ENCODE data around the gene DNAJC27.

Gene DNAJC27

DNA sequence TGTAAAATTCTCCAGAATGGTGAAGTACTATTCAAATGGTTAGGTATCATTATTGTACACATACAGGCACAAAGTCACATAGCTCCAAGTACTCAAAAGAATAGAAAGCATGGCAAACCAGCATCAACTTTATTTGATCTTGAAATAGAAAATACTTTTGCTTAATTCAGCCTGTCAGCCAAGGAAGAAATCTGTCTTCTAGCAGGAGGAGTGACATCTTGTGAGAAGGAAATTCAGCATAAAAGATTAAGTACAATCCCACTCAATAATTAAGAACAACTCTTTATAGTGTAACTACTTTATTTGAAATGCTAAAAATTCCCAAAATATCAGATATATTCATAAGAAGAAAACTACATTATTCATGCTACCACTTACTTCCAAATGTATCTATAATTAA lies 15.8 kb downstream of the DNAJC27 start:
- Histone ChIP-seq H3K9me3 (no peaks in the 10 kb centered on the region), H3K36me3 (peaks cover 40% of the 10 kb centered on the region), H3K4me1 (ENCODE audit: control insufficient read depth in 1 of 2, insufficient read depth in 1 of 2, low read depth in 1 of 2, low read length in 1 of 2) (no peaks in the 10 kb centered on the region), H3K27ac (no peak overlapping the region), H3K4me3 (ENCODE audit: low read depth in 1 of 2, low read length in 1 of 2) (no peak overlapping the region), H3K27me3 (no peaks in the 10 kb centered on the region)
- TF ChIP-seq, protein P1, sequence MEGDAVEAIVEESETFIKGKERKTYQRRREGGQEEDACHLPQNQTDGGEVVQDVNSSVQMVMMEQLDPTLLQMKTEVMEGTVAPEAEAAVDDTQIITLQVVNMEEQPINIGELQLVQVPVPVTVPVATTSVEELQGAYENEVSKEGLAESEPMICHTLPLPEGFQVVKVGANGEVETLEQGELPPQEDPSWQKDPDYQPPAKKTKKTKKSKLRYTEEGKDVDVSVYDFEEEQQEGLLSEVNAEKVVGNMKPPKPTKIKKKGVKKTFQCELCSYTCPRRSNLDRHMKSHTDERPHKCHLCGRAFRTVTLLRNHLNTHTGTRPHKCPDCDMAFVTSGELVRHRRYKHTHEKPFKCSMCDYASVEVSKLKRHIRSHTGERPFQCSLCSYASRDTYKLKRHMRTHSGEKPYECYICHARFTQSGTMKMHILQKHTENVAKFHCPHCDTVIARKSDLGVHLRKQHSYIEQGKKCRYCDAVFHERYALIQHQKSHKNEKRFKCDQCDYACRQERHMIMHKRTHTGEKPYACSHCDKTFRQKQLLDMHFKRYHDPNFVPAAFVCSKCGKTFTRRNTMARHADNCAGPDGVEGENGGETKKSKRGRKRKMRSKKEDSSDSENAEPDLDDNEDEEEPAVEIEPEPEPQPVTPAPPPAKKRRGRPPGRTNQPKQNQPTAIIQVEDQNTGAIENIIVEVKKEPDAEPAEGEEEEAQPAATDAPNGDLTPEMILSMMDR (IDR thresholded peaks at IDR 0.05), result no peak

DNA sequence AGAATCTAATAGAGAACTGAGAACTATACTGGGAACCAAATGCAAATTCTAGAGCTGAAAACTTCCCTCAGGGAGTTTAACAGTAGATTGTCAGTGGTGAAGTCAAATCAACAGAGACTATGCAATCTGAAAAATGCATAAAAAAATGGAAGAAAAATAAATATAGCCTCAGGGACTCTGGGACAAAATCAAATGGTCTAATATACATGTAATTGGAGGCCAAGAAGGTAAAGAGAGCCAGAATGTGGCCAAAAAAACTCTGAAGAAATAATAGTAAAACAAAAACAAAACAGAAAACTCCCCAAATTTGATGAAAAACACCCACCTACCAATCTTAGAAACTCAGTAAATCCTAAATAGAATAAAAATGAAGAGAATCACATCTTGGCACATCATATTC lies 16.5 kb downstream of the DNAJC27 start:
- no peaks in the 10 kb centered on the region for H3K9me3 ChIP-seq
- H3K27ac ChIP-seq, result no peak overlapping the region
- H3K27me3 ChIP-seq, result no peaks in the 10 kb centered on the region
- peaks cover 46% of the 10 kb centered on the region for H3K36me3 ChIP-seq
- H3K4me3 ChIP-seq (ENCODE audit: low read depth in 1 of 2, low read length in 1 of 2), result no peak overlapping the region
- TF ChIP-seq, protein P1 (IDR thresholded peaks at IDR 0.05), result no peak
- H3K4me1 ChIP-seq (ENCODE audit: control insufficient read depth in 1 of 2, insufficient read depth in 1 of 2, low read depth in 1 of 2, low read length in 1 of 2), result no peaks in the 10 kb centered on the region

DNA sequence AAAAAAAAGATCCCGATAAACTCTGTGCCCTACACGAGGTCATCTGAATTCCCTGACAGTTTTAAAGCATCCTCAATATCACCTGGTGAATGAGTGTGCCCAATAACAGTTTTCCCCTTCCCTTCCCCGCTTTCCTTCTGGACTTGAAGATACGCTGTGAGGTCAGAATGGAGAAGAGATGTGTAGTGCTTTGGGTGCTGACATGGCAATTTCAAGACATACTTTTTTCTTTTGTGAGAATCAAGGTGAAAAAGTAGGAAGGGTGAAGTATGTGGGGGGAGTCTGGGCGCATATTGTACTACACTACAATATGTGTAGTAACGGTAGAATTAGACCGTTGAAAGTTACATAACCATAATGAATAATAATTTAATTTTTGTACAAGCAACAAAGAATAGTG lies 21.7 kb downstream of the DNAJC27 start:
- Histone ChIP-seq H3K36me3 (peaks cover 40% of the 10 kb centered on the region), H3K4me3 (ENCODE audit: low read depth in 1 of 2, low read length in 1 of 2) (no peak overlapping the region), H3K27ac (no peak overlapping the region), H3K9me3 (no peaks in the 10 kb centered on the region), H3K27me3 (no peaks in the 10 kb centered on the region), H3K4me1 (ENCODE audit: control insufficient read depth in 1 of 2, insufficient read depth in 1 of 2, low read depth in 1 of 2, low read length in 1 of 2) (no peaks in the 10 kb centered on the region)
- TF ChIP-seq, protein P1 (IDR thresholded peaks at IDR 0.05), result no peak

DNA sequence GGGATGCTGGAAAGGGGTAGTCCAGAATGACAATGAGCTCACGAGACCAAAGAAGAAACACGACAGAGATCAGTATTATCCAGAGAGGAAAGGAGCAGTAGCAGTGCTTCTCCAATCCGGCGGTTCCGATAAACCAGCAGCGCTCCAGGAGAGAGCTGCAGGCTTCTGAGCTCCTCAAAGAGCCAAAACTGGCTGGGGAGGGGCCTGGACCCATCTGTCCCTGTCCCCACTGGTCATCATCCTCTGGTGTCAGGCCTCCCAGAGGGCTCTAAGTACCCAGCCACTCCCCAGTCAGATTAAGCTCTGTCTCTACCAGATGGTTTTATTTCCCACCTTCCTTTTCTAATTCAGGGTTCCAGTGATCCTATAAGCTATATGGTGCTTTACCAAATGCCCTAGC lies 23.2 kb downstream of the DNAJC27 start:
- Histone ChIP-seq H3K27me3 (no peaks in the 10 kb centered on the region), H3K27ac (no peak overlapping the region), H3K9me3 (no peaks in the 10 kb centered on the region), H3K4me3 (ENCODE audit: low read depth in 1 of 2, low read length in 1 of 2) (no peak overlapping the region), H3K4me1 (ENCODE audit: control insufficient read depth in 1 of 2, insufficient read depth in 1 of 2, low read depth in 1 of 2, low read length in 1 of 2) (no peaks in the 10 kb centered on the region), H3K36me3 (peaks cover 34% of the 10 kb centered on the region)
- TF ChIP-seq, protein P1 (IDR thresholded peaks at IDR 0.05), result no peak

DNA sequence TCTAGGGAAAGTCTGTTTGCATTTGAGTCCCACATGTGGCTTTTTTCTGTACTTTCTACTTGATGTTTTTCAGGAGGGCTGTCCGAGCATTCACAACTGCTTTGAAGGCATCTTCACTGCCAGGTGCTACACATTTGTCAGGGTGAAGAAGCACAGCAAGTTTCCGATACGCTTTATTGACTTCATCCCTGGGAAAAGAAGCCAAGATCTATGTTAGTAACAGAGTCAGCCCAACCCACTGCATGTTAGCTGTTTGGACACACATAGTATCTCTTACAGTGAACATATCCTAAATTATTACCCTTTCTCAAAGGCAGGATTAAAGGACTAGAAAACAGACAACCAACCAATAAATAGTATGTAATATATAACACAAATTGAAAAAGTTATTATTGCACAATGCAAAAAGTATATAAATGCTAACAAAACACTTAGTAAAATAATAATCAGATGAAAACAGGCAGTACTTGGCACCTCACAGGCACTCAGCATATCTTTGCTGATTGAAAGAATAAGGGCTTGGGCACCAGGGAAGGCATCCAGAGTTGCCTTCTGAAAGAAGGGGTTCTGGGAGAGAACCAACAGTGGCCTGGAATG lies 24.1 kb downstream of the DNAJC27 start:
- no peaks in the 10 kb centered on the region for H3K9me3 ChIP-seq
- no peak overlapping the region for H3K4me3 ChIP-seq (ENCODE audit: low read depth in 1 of 2, low read length in 1 of 2)

More for the DNA sequence above, 24.1 kb downstream of the DNAJC27 start:
- no peak overlapping the region for H3K27ac ChIP-seq
- H3K27me3 ChIP-seq, result no peaks in the 10 kb centered on the region
- TF ChIP-seq, protein P1 (IDR thresholded peaks at IDR 0.05), result no peak
- no peaks in the 10 kb centered on the region for H3K4me1 ChIP-seq (ENCODE audit: control insufficient read depth in 1 of 2, insufficient read depth in 1 of 2, low read depth in 1 of 2, low read length in 1 of 2)
- H3K36me3 ChIP-seq, result peaks cover 33% of the 10 kb centered on the region
